B cell (primary cell): Measurements from ENCODE around the gene CUL1. TPM values are rescaled to one million over a fixed set of nuclear protein-coding genes. Genes with fewer than 3 reads are reported as not detected.

Source experiments
- ATAC-seq: fragments of 200-7000 bp; cut with Tn5 transposase; one replicate; pipeline ENCODE4 v1.10.0; 2021; ENCODE audit warnings: low read depth, mild to moderate bottlenecking, moderate number of reproducible peaks, moderate library complexity
- CTCF ChIA-PET: fragments of 350-600 bp; sonication (Branson Sonifier 250); formaldehyde crosslinking; loops from one replicate; lab custom pipeline; 2021; ENCODE audit warnings: antibody characterized with exemption, inconsistent platforms; lab: Charles Lee
- POLR2A ChIA-PET: fragments of 350-600 bp; sonication (Branson Sonifier 250); formaldehyde crosslinking; loops from one replicate; lab custom pipeline; 2021; ENCODE audit warnings: antibody characterized with exemption; lab: Charles Lee
- DNase-seq: peaks from one replicate; pipeline ENCODE4 v3.0.0; 2013
- H2AFZ ChIP-seq: 2 replicates; pipeline ENCODE4 v1.6.1; 2012; ENCODE audit warnings: mild to moderate bottlenecking, low read depth, low read length; ENCODE audit not compliant: insufficient read depth, poor library complexity, severe bottlenecking
- H3K27ac ChIP-seq, 2 donors: 1 replicate in 1 of 2; 2 replicates in 1 of 2; pipeline ENCODE4 v1.5.1; 2012 to 2013; ENCODE audit warnings: low read length in 2 of 2, mild to moderate bottlenecking in 2 of 2, moderate library complexity in 1 of 2
- H3K27me3 ChIP-seq, 4 experiments: fragments of 200-600 bp in 1 of 4; sonication (generic) in 1 of 4; replicated peaks in 1 of 4; 1 replicate in 2 of 4; 2 replicates in 2 of 4; pipeline versions ENCODE4 v1.6.1 to v1.7.0; 2013 to 2016; ENCODE audit warnings: low read length in 3 of 4, mild to moderate bottlenecking in 2 of 4, mixed read lengths in 1 of 4, moderate library complexity in 1 of 4; ENCODE audit not compliant: insufficient read depth in 4 of 4, control insufficient read depth in 3 of 4; ENCODE audit errors: control extremely low read depth in 1 of 4
- H3K36me3 ChIP-seq, 2 experiments: replicated peaks in 1 of 2; 1 replicate in 1 of 2; 2 replicates in 1 of 2; pipeline versions ENCODE4 v1.6.1 to v1.7.1; 2013; ENCODE audit warnings: low read length in 1 of 2; ENCODE audit not compliant: insufficient read depth in 2 of 2, control insufficient read depth in 1 of 2; ENCODE audit errors: control extremely low read depth in 1 of 2, extremely low read depth in 1 of 2
- H3K4me1 ChIP-seq, 2 donors: fragments of 200-600 bp in 1 of 2; sonication (generic) in 1 of 2; 1 replicate in 1 of 2; 2 replicates in 1 of 2; pipeline versions ENCODE4 v1.5.1 to v1.6.1; 2013 to 2017; ENCODE audit warnings: low read length in 2 of 2; ENCODE audit not compliant: control insufficient read depth in 2 of 2, insufficient read depth in 2 of 2
- H3K4me2 ChIP-seq: replicated peaks from 2 replicates; pipeline ENCODE3; 2012; ENCODE audit warnings: mild to moderate bottlenecking, low read depth, low read length; ENCODE audit not compliant: poor library complexity, severe bottlenecking
- H3K4me3 ChIP-seq, 5 experiments: fragments of 200-600 bp in 1 of 5; sonication (generic) in 1 of 5; 1 replicate in 3 of 5; 2 replicates in 2 of 5; pipeline versions ENCODE4 v1.5.1 to v1.7.0; 2011 to 2016; ENCODE audit warnings: low read length in 4 of 5, mild to moderate bottlenecking in 4 of 5, low read depth in 2 of 5, control low read depth in 1 of 5, moderate library complexity in 1 of 5; ENCODE audit not compliant: insufficient read depth in 1 of 5; ENCODE audit errors: control extremely low read depth in 1 of 5, extremely low read depth in 1 of 5
- H3K79me2 ChIP-seq: fragments of 200-600 bp; sonication (generic); one replicate; pipeline ENCODE4 v1.6.0; 2016; ENCODE audit warnings: low read length; ENCODE audit not compliant: control insufficient read depth, insufficient read depth
- H3K9ac ChIP-seq: fragments of 200-600 bp; sonication (generic); 2 replicates; pipeline ENCODE4 v1.6.1; 2017; ENCODE audit warnings: mild to moderate bottlenecking, low read length, moderate library complexity
- H3K9me3 ChIP-seq, 3 donors: one replicate each; pipeline versions ENCODE4 v1.6.1 to v1.7.1; 2013; ENCODE audit warnings: low read length in 2 of 3; ENCODE audit not compliant: control insufficient read depth in 2 of 3, insufficient read depth in 1 of 3; ENCODE audit errors: control extremely low read depth in 1 of 3
- H4K20me1 ChIP-seq: 2 replicates; pipeline ENCODE4 v1.6.0; 2012; ENCODE audit warnings: mild to moderate bottlenecking, low read length; ENCODE audit not compliant: insufficient read depth, control insufficient read depth, poor library complexity, severe bottlenecking
- H3K27ac Mint-ChIP-seq: one replicate; pipeline ENCODE4 v1.8.0; 2021; ENCODE audit warnings: mixed read lengths
- H3K27me3 Mint-ChIP-seq: one replicate; pipeline ENCODE4 v1.8.0; 2021; ENCODE audit warnings: mixed read lengths
- H3K4me1 Mint-ChIP-seq: one replicate; pipeline ENCODE4 v1.8.0; 2021; ENCODE audit warnings: mixed read lengths
- H3K4me3 Mint-ChIP-seq: one replicate; pipeline ENCODE4 v1.8.0; 2021; ENCODE audit warnings: mixed read lengths
- H3K9me3 Mint-ChIP-seq: one replicate; pipeline ENCODE4 v1.8.0; 2022; ENCODE audit warnings: mixed read lengths; ENCODE audit not compliant: insufficient read depth
- CTCF ChIP-seq: fragments of 200-600 bp; IDR thresholded peaks from one replicate; pipeline ENCODE4 v1.8.0; 2022; ENCODE audit warnings: antibody characterized with exemption, mild to moderate bottlenecking
- EZH2 ChIP-seq: IDR thresholded peaks from 2 replicates; pipeline ENCODE4 v1.6.1; 2012; ENCODE audit warnings: borderline replicate concordance, low read depth, mild to moderate bottlenecking, moderate library complexity, low read length; ENCODE audit not compliant: insufficient read depth, poor library complexity, severe bottlenecking
- WGBS: methylation state at CpG from one replicate; pipeline ENCODE4 v1.1.5; 2013; ENCODE audit warnings: missing lambda C conversion rate; ENCODE audit not compliant: insufficient coverage; 5-methylcytosine and 5-hydroxymethylcytosine counted together
- intact Hi-C: fragments of 100-400 bp; cut with micrococcal nuclease; formaldehyde crosslinking; loops from one replicate; pipeline ENCODE4 v1.10.0; 2022
- polyA plus RNA-seq: library from polyadenylated mRNA; depleted of rRNA; stranded (reverse); fragments of >200 nt; gene quantifications from 2 replicates; pipeline ENCODE4 v1.2.3, GENCODE V29; 2012
- total RNA-seq, 2 donors: library from RNA; stranded (reverse); fragments of 120-200 nt in 1 of 2; gene quantifications; 1 replicate in 1 of 2; 2 replicates in 1 of 2; pipeline versions ENCODE4 v1.2.3 to v1.2.4, GENCODE V29; 2013 to 2022

Gene CUL1
- total and polyA plus RNA-seq, 2 donors (not counting 1 experiment from before 2014, with no cell fraction given): 26.9 to 51.1 TPM

DNA sequence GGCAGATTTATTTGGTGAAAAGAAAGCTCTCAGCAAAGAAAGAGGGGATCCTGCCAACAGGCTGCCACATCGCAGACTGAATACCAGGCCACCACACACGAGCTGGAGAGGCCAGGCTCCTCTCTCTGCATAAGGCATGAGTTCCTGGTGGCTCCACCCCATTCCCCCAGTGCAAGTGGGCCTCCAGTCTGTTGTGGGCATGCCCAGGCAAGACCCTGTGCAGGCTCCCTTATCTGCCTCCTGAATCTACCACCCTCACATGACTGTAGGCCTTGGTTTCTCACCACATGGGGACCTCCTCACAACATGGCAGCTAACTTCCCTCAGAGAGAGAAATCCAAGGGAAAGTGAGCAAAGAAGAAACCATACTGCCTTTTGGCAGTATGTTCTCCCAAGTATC is 26.7 kb upstream of the CUL1 start:
- Mint-ChIP-seq H3K27ac (no peak overlapping the region), H3K27me3 (peaks cover 20% of the 10 kb centered on the region), H3K4me3 (no peak overlapping the region), H3K4me1 (no peaks in the 10 kb centered on the region), H3K9me3 (peaks cover 5% of the 10 kb centered on the region)
- intact Hi-C loops: no loop called here
- Histone ChIP-seq H3K9ac (no peak overlapping the region), H3K79me2 (no peaks in the 10 kb centered on the region), H2AFZ (no peak overlapping the region), H3K4me3 (no peak overlapping the region), H3K9me3 (peaks cover 0 to 14% (median 2%) of the 10 kb centered on the region in 3 donors), H3K4me2 (no peak overlapping the region), H3K36me3 (no peaks in the 10 kb centered on the region), H3K4me1 (no peaks in the 10 kb centered on the region), H3K27ac (no peak overlapping the region), H4K20me1 (no peaks in the 10 kb centered on the region), H3K27me3 (peaks cover 0 to 9% (median 2%) of the 10 kb centered on the region in 4 experiments)
- TF ChIP-seq CTCF (no peak), EZH2 (no peak)
- 82% methylated on average over 2 of the region's 2 CpGs for WGBS
- ChIA-PET POLR2A (no interaction called here), CTCF (no interaction called here)
- DNase-seq (no peak), ATAC-seq (no peak)

DNA sequence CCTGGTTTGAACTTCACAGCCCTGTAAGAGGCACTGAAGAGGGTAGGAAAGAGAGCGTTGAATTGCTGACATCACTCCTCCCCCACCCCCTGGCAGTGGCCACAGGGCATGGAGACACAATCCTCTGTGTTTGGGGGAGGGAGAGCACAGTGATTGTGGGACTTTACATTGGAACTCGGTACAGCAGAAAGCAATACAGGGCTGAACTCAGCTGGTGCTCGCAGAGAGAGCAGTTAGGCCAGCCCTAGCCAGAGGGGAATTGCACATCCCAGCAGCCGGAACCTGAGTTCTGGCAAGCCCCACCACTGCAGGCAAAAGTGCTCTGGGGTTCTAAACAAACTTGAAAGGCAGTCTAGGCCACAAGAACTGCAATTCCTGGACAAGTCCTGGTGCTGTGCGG is 24.0 kb upstream of the CUL1 start:
- Histone ChIP-seq H3K36me3 (no peaks in the 10 kb centered on the region), H3K4me1 (no peaks in the 10 kb centered on the region), H3K27ac (no peak overlapping the region), H4K20me1 (no peaks in the 10 kb centered on the region), H3K4me3 (no peak overlapping the region), H3K27me3 (peaks cover 0 to 9% (median 2%) of the 10 kb centered on the region in 4 experiments), H3K79me2 (no peaks in the 10 kb centered on the region), H3K4me2 (no peak overlapping the region), H3K9me3 (peaks cover 0 to 14% (median 2%) of the 10 kb centered on the region in 3 donors), H2AFZ (no peak overlapping the region), H3K9ac (no peak overlapping the region)
- Mint-ChIP-seq H3K4me1 (no peaks in the 10 kb centered on the region), H3K9me3 (peaks cover 2% of the 10 kb centered on the region), H3K27ac (no peak overlapping the region), H3K4me3 (no peak overlapping the region), H3K27me3 (peaks cover 29% of the 10 kb centered on the region)
- no peak for DNase-seq
- 98% methylated on average over 4 of the region's 5 CpGs for WGBS
- TF ChIP-seq EZH2: no peak
- no peak for TF ChIP-seq CTCF
- intact Hi-C loops: no loop called here
- POLR2A ChIA-PET: no interaction called here
- no peak for ATAC-seq
- CTCF ChIA-PET: no interaction called here
